ENCODE results near the gene GRM4.
A peak's percentile ranks its signal among the peaks of the same experiment; 100 is the strongest.
"Not testable (repeated sequence)": the region's sequence is repeated elsewhere in the genome, so short reads cannot be mapped to it uniquely, and the experiment has no call there.

The GRM4 gene

DNA sequence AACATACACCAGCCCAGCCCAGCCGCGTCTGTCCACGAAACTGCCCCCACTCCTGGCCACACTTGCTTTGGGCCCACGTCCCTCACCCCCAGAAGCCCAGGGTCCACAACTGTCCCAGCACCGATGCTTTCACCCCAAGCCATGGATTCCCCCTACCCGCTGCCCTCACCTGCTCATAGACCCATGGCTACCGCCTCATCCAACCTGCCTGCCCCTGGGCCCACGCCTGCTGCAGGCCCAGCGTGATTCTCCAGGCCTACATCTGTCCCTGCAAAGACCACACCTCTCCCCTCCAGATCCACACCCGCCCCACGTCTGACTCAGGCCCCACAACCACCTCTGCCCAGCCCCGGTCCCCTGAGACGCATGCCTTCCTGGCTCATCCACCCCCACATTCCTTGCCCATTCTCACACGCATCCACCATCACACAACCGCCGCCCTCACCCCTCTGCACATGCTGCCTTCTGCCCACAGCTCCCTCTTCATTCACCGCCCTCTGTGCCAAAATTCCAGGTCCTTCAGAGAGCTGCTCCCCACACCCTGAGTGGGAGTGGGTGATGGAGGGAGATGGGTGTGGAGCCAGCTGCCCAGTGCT is 86.7 kb downstream of the GRM4 start:
- no peak for DNase-seq

DNA sequence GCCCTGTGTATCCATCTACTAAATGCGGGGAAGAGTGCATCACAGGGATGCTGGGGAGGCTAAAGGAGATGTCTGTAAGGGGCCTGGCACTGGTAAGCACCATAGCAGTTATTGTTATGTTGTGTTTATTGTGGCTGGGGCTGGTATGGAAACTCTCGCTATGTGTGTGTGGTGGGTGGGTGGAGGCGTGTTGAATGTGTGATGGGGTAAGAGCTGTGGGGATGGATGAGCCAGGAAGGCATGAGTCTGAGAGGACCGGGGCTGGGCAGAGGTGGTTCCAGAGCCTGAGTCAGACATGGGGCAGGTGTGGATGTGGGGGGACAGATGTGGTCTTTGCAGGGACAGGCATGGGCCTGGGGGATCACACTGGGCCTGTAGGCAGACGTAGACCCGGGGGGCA is 88.1 kb downstream of the GRM4 start:
- DNase-seq: no peak

DNA sequence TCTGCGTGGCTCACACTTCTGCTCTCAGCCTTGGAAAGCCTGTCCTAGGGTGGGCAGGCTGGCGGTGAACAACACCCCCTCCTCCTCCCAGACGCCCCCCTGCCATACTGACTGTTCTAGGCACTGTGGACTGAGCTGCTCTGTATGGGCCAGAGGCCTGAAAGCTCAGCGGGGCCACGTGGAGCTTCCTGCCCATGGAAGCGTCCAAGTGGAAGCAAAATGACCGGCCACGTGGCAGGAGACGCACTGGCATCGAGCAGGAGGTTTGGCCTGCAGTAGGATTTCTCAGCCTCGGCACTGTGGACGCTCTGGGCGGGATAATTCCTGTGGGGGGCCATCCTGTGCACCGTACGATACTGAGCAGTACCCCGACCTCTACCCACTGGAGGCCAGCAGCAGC is 88.7 kb downstream of the GRM4 start:
- no peak for DNase-seq

DNA sequence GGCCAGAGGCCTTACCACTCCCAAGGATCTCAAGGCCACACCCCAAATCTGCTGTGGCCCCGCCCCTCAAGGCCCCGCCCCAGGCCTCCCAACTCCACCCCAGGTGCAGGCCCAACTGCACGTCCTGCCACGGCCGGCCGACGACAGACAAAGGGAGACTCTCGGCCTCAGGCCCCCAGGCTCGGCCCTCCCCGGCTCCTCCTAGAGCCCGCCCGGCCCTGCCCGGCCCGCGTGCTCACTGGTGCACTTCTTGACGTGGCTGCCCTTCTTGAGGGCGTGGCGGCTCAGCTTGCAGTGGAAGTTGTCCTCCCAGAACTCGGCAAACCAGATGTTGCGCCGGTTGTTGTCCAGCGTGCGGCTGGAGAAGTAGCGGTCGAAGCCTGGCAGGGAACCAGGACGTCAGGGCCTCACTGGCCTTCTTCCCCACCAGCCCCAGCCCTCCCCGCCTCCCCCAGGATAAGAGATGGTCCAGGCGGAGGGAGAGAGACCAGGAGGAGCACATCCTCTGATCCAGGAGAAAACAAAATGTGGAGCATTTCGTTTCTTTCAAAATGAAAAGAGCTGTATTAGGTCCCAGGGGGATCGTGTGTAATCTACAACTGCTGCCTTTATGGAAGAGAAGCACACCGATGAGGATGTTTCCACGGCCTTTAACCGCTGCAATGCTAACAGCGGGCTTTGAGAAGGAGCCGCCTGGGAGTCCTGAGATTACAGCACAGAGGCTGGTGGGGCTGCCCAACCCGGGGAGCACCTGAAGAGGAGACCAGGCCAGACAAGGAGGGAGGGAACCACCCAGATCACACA is 89.4 kb downstream of the GRM4 start:
- DNase-seq: no peak

DNA sequence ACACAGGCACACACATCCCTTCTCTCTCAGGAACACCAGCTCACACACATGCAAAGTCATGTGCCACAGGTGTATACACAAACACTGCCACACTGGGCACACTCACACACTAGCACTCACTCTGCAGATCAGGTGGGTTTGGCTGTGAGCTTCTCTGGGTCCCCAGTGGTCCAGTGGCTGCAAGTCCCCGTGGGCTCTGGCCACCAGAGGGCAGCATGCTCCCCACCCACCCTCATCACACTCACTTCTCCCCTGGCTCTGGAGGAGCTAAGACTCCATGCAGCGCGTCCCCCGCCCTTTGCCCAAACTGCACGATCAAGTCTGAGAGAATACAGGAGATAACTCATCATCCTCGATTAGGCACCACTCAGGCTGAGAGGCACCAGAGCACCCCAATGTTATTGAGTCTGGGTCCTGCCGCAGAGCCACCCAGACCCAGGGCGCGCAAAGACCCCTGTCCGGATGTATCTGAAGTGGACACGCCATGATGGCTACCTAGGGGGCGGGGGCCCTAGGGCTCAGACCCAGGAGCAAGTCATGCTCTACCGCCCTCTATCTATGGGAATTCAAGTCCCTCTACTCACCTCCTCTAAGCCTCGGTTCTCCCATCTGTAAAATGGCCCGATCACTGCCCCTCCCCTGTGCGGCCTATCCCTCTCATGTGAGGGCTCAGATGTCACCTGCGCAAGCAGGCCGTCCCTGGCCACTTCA is 90.5 kb downstream of the GRM4 start:
- peak; percentile 49 for DNase-seq

DNA sequence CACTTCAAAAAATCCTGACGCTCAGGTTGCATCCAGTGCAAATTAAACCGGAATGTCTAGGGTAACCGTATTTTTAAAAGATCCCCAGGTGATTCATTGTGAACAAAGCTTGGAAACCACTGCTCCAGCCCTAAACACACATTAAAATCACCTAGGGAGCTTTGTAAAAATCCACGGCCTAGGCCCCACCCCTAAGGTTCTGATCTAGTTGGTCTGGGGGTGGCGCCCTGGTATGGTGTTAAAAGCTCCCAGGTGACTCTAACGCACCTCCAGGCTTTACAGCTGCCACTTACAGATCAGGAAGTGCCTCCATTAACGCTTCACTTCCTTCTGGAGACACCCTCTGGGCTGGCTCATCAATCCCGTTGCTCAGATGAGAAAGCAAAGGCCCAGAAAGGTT is 92.2 kb downstream of the GRM4 start:
- DNase-seq: no peak

DNA sequence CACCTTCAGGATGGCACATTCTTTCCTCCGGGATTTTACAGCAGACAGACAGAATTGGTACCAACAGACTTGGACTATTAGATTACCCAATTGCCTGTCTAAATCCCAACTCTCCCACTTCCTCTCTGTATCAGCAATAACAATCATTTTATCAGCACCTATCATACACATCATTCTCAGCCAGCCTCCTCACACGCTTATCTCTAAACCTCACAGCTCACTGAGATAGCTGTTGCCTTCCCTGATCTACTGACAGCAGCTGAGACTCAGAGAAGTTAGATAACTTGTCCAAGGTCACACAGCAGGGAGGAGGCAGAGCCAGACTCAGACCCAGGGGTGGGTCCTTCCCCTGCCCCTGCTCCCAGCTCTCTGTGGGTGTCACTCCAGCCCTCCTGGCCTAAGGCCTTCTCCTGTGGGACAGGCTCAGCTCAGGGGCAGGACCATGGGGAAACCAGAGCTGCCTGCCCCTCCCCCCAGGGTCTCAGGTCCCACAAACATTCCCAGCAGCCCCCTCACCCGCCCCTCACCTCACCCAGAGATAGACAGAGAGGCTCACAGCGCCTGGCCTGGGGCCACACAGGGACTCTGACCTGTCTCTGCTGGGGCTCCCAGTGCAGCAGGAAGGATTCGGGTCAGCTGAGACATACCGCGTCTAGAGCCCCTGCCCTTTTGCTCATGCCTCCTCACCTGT is 92.8 kb downstream of the GRM4 start:
- no peak for DNase-seq

DNA sequence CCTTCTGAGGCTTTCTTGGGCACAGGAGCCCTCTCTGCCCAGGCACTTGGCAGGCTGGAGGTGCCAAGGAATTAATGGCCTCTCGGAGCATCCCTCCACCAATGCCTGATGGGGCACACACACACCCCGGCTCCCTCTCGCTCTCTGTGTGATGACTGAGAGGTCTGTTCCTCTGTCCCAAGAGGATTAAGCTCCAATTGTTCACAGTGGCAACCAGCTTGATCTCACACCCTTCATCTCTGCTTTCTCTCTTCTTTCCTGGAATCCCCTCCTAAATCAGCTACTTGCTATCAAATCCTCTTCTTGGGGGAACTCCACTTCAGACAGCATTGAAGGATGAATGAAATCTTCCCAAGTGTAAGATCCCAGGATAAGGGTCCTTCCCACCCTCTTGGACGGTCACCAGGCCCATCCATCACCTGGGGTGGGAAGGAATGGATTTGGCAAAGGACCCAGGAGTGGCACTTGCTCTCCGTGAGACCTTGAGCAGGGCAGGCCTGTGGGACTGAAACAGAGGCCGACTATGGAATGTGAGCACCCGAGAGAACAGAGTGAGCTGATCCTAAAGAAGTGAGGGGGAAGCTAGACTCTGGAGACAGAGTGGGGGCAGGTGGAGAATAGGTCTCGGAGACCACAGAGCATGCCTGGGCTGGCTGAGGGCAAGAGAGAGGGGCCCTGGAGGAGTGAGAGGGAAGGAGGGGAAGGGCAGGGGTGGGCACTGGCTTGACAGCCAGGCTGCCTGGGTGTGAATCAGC is 93.6 kb downstream of the GRM4 start:
- no peak for DNase-seq

DNA sequence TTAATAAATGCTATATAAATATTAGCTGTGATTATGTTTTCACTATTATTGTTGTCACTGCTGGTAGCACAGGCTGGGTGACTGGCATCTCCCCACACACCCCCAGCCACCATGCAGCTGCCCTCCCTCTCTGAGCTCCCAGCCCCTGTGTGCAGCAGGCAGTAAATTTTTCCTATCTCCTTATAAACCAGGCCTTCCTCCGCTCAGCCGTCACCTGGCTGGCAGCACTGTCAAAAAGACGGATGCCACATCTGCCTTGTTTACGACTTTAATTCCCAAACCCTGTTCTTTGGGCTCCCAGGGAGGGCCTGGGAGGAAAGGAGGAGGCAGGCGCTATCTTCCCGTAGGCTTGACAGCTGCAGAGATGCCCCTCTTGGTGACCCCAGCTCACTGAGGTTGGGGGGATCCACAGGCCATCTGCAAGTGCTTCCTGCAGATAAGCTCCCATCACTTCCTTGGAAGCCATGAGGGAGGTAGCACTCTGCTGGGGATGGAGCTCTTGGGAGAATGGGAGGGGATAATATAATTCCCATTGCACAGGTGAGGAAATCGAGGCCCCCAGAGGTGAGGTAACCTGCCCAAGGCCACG is 94.5 kb downstream of the GRM4 start:
- no peak for DNase-seq

DNA sequence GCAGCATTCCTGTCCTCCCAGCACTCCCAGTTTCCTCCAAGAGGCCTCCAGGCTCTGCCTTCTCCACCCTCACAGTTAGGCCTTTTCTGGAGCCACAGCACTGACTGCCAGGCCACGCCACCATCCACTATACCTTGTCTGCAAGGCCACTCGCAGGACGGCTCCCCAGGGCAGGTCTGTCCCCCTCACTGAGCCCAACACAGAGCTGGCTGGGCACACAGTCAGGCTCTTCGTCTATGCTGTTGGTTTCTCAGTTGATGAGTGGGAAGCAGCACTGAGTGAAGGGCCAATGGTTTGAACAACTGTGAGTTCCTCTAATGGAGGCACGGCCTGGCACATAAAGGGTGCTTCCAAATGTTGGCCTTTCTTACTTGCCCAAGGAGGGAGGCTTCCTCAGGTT is 95.2 kb downstream of the GRM4 start:
- DNase-seq: no peak

DNA sequence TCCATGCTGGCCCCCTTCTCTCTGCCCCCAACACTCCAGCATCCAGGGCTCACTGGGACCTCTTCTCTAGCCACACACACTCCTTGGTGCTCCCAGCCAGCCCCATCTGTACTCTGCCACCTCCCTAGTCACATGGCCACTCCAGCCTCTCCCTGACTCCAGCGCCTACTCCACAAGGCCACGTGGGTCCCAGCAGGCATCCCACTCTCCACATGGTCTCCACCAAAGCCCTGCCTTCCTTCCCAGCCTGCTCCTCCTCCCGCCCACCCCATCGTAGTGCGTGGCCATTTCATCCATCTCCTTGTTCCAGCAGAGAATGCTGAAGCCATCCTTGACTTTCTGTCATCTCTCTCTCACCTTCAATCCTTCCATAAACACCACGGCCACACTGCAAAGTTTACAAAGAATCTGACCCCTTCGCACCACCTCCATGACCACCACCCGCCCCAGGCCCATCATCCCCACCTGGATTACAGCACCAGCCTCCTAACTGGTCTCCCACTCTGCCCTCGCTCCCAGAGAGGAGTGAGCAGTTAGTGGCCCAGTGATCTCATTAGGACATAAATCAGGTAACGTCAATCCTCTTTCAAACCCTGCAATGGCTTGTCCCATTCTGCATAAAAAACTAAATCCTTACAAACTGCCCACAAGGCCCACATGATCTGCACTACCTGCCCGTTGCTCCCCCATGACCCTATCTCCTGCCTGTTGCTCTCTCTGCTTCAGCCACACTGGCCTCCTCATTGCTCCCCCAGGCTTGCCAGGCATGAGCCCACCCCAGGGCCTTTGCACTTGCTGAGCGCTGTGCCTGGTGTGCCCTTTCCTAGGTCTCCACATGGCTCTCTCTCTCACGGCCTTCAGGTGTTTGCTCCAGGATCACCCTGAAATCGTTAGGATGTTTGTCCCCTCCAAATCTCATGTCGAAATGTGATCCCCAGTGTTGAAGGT is 96.2 kb downstream of the GRM4 start:
- no peak for DNase-seq

DNA sequence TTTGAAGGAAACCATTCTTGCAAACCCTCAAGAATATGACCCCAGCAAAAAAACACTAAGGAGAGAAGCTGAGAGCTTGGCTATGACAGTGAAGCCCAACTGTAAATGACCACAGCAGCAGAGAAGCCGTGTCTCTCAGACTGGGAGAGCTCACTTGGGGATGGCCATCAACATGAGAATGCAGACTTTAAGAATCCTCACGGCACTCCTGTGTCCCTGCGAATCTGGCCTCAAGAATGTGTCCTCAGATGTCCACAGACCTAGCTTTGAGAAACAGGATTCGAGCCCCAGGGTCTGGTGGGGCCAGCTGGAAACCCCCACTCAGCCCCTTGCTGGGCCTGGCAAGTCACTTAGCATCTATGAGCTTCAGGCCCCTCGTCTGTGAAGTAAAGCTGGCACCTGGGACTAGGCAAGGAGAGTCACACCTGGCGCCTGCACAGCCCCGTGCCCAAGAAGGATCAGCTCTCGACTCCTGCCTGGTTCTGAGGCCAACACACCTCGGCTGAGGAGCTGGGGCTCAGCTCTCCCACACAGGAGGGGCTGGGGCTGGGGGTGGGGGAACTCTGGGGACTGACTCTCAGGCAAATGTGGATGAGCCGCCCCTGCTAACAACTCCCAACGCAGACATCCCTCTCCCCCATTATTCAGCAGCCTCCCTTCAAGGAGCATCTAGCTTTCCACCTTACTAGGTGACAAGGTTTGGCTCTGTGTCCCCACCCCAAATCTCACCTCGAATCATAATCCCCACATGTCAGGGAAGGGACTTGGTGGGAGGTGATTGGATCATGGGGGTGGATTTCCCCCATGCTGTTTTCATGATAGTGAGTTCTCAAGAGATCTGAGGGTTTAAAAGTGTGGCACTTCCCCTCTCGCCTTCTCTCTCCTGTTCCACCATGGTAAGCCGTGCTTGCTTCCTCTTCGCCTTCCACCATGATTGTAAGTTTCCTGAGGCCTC is 97.7 kb downstream of the GRM4 start:
- DNase-seq: no peak

DNA sequence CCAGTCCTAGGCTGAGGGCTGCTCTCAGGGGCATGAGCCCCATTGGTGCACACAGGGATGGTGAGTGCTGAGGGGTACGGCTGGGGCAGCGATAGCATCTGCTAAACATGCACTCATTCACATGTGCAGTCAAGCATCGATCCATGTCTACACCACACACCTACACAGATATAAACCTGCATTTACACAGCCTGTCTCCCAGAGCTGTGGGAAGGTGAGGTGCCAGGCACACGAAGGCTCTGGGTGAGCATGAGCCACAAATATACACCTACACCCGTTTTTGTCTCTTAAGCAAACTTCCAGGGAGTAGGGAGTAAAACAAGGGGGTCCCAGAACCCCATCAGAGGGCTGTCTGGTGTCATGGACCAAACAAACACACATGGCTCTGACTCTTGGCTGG is 99.3 kb downstream of the GRM4 start:
- no peak for DNase-seq

DNA sequence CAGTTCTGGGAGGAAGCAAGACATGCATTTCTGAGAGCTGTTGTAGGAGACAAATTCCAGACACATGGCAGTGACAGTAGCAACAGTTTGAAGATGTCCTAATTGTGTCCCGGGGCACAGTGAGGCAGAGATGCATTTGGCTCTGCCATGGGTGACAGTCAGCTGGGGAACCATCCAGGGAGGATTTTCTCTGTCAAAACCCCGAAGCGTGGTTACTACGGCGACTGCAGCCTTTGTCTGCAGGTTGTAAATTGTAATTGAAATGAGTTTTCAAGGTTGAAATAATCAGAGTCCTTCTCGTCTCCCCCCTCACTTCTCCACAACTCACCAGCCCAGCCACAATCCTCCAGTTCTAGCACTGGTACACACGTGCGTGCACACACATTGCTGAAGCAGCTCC is 100.1 kb downstream of the GRM4 start:
- no peak for DNase-seq

DNA sequence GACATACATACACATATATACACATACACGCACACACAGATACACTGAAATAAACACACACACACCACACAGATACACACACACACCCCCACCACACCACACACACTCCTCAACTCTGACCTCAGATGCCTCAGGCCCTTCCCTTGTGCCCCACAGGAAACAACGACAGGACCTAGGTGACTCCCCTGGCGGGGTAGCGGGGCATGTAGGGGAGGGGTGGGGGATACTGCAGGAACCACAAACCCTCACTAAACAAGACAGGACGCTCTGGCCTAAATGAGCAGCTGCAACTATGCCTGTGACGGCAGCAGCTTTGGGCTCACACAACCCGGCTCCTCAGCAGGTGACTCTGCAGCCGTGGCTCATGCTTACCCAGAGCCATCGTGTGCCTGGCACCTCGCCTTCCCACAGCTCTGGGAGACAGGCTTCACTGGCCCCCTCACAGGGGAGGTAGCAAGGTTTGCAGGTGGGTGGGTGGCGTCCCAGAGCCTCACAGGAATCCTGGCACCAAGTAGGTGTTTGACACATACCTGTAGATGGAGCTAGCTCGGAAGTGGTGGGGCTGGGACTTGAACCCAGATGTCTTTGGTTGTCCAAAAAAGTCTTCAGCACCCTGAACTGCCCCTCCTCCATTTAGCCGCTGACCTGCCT is 100.8 kb downstream of the GRM4 start:
- no peak for DNase-seq

DNA sequence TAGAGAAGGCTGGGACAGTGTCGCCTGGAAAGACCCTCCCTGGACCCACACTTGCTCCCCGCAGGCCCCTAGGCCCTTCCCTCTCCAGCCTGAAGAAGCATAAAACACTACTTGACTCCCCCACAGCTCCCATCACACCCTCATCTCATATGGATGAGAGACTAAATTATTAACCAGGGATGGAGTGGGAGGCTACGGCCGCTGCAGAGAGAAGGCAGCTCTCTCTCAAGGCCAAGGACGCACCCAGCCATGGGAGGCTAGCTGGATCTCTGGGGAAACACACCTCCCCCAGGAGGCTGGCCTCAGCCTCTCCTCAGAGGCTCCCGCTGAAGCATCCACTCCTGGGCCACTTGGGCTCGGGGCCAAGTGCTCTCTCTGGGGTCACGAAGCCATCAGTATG is 102.5 kb downstream of the GRM4 start:
- no peak for DNase-seq

DNA sequence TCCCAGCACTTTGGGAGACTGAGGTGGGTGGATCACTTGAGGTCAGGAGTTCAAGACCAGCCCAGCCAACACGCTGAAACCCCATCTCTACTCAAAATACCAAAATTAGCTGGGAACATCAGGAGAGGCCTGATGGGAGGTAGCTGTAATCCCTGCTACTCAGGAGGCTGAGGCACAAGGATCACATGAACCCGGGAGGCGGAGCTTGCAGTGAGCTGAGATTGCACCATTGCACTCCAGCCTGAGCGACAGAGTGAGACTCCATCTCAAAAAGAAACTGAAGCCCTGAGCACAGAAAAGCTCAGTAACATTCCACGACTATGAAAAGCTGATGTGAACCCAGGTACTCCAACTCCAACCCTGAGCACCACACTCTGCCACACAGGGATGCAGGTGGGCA is 103.9 kb downstream of the GRM4 start:
- DNase-seq: not testable (repeated sequence)

DNA sequence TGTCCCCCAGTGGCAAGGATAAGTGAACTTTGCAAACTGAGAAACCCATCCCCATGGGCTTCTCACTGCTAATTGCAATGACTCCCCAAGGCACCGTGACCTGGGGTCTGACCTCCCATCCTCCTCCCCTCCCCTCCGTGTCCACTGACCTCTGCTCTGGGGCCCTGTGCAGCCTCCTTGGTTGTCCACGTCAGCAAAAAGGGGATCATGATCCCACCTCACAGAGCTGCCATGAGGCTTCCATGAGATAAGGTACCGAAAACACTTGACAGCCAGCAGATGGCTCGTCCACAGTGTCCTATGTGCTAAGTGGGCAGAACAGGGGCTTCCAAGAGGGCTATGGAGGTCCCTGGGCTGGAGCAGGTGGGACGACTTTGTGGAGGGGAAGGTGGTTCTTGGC is 104.5 kb downstream of the GRM4 start:
- DNase-seq: no peak

DNA sequence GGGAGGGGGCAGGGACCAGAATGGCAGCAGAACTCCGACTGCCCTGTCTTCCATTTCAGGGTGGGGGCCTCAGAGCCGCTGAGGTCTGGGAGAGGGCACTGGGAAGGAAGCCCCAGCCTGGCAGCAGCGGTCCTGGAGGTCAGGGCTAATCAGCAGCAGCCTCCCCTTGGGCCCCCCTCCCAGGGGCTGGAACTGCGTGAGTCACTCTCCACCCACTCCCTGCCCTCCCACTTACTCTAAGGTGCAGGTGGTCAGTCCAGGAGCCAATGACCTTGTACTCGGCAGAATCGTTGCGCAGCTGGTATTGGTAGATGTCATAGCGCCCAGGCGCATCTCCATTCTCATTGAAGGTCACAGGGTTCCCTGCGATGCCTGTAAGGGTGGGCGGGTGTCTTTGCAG is 105.9 kb downstream of the GRM4 start:
- DNase-seq: no peak

DNA sequence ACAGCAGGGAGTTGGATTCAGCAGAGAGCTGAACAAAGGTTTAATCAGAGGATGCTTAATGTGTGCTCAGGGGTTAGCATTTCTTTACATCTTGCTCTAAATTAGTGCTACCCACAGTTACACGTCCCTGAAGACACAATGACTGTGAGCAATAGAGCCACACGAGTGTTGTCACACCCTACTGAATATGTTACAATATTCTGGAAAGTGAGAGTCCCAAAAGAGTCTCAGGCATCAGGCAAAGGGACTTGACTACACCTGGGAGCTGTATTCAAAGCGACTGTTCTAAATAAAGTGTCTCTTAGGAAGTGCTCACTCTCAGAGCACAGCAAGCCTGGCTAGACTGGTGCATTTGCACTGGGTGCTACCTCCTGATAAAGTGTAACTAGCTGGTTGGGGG is 108.7 kb downstream of the GRM4 start:
- DNase-seq: no peak
